Measurements from ENCODE around the gene SLC12A7.

SLC12A7 gene

GRCh38 chr5:1104327-1105006 is 7.4 kb downstream of the SLC12A7 start:
- TF ChIP-seq FOXP2 (optimal IDR thresholded peaks at IDR 0.05; ENCODE audit: borderline replicate concordance, extremely low read depth, extremely low read length, insufficient read depth) (no peak), REST (IDR thresholded peaks at IDR 0.05; ENCODE audit: insufficient read depth in 1 of 2, low read depth in 2 of 2, low read length in 2 of 2) (no peak), POLR2AphosphoS5 (IDR thresholded peaks at IDR 0.05; ENCODE audit: low read depth, low read length) (no peak), TAF1 (IDR thresholded peaks at IDR 0.05; ENCODE audit: borderline replicate concordance, insufficient read depth, low read length) (no peak)

GRCh38 chr5:1103505-1104326 is 8.1 kb downstream of the SLC12A7 start:
- no peak for TF ChIP-seq POLR2AphosphoS5 (IDR thresholded peaks at IDR 0.05; ENCODE audit: low read depth, low read length)
- no peak for TF ChIP-seq TAF1 (IDR thresholded peaks at IDR 0.05; ENCODE audit: borderline replicate concordance, insufficient read depth, low read length)
- no peak for TF ChIP-seq FOXP2 (optimal IDR thresholded peaks at IDR 0.05; ENCODE audit: borderline replicate concordance, extremely low read depth, extremely low read length, insufficient read depth)
- TF ChIP-seq REST (IDR thresholded peaks at IDR 0.05; ENCODE audit: insufficient read depth in 1 of 2, low read depth in 2 of 2, low read length in 2 of 2), result no peak
- no peak for TF ChIP-seq SIN3A (IDR thresholded peaks at IDR 0.05; ENCODE audit: borderline replicate concordance, insufficient read depth, low read length)

GRCh38 chr5:1103093-1103492 is 8.8 kb downstream of the SLC12A7 start:
- no peak for TF ChIP-seq POLR2AphosphoS5 (IDR thresholded peaks at IDR 0.05; ENCODE audit: low read depth, low read length)
- no peak for TF ChIP-seq TAF1 (IDR thresholded peaks at IDR 0.05; ENCODE audit: borderline replicate concordance, insufficient read depth, low read length)
- no peak for TF ChIP-seq FOXP2 (optimal IDR thresholded peaks at IDR 0.05; ENCODE audit: borderline replicate concordance, extremely low read depth, extremely low read length, insufficient read depth)
- TF ChIP-seq REST (IDR thresholded peaks at IDR 0.05; ENCODE audit: insufficient read depth in 1 of 2, low read depth in 2 of 2, low read length in 2 of 2), result no peak
- TF ChIP-seq SIN3A (IDR thresholded peaks at IDR 0.05; ENCODE audit: borderline replicate concordance, insufficient read depth, low read length), result no peak

- TF ChIP-seq FOXP2 (optimal IDR thresholded peaks at IDR 0.05; ENCODE audit: borderline replicate concordance, extremely low read depth, extremely low read length, insufficient read depth), result no peak
- TF ChIP-seq TAF1 (IDR thresholded peaks at IDR 0.05; ENCODE audit: borderline replicate concordance, insufficient read depth, low read length), result no peak
- no peak for TF ChIP-seq POLR2AphosphoS5 (IDR thresholded peaks at IDR 0.05; ENCODE audit: low read depth, low read length)
- TF ChIP-seq REST (IDR thresholded peaks at IDR 0.05; ENCODE audit: insufficient read depth in 1 of 2, low read depth in 2 of 2, low read length in 2 of 2), result no peak
- no peak for TF ChIP-seq SIN3A (IDR thresholded peaks at IDR 0.05; ENCODE audit: borderline replicate concordance, insufficient read depth, low read length)
Measured at GRCh38 chr5:1101961-1102713, 9.7 kb downstream of the SLC12A7 start.

Data from PFSK-1 (cell line).